ENCODE data around the gene SLAMF8.

SLAMF8 gene

GRCh38 chr1:159821171-159821867, 5.4 kb upstream of the SLAMF8 start:
- DNase-seq: peak; percentile 84

- DNase-seq: peak; percentile 98
These were observed 3.3 kb upstream of the SLAMF8 start for GRCh38 chr1:159823406-159823805.

- no peak for DNase-seq
These were observed 1.1 kb upstream of the SLAMF8 start for GRCh38 chr1:159825564-159825963.

GRCh38 chr1:159827102-159827490, 423 bp downstream of the SLAMF8 start:
- DNase-seq: no peak

GRCh38 chr1:159827549-159827948, 876 bp downstream of the SLAMF8 start:
- DNase-seq: no peak

- DNase-seq: no peak
These were observed 1.5 kb downstream of the SLAMF8 start for GRCh38 chr1:159828176-159828575.

GRCh38 chr1:159828581-159829272, 2.1 kb downstream of the SLAMF8 start:
- DNase-seq: no peak

GRCh38 chr1:159829273-159829634, 2.6 kb downstream of the SLAMF8 start:
- peak; percentile 74 for DNase-seq

- DNase-seq: no peak
These were observed 3.3 kb downstream of the SLAMF8 start for GRCh38 chr1:159829822-159830465.

- no peak for DNase-seq
These were observed 4.0 kb downstream of the SLAMF8 start for GRCh38 chr1:159830722-159831121.

GRCh38 chr1:159831412-159832141, 4.9 kb downstream of the SLAMF8 start:
- peak; percentile 72 for DNase-seq

GRCh38 chr1:159832309-159832708, 5.6 kb downstream of the SLAMF8 start:
- no peak for DNase-seq

GRCh38 chr1:159835356-159835755, 8.7 kb downstream of the SLAMF8 start:
- no peak for DNase-seq

- DNase-seq: no peak
These were observed 9.3 kb downstream of the SLAMF8 start for GRCh38 chr1:159835862-159836525.

- no peak for DNase-seq
These were observed 12.0 kb downstream of the SLAMF8 start for GRCh38 chr1:159838715-159839114.

GRCh38 chr1:159839116-159839849, 12.6 kb downstream of the SLAMF8 start:
- no peak for DNase-seq

GRCh38 chr1:159841749-159842148, 15.1 kb downstream of the SLAMF8 start:
- no peak for DNase-seq

- no peak for DNase-seq
These were observed 16.8 kb downstream of the SLAMF8 start for GRCh38 chr1:159843459-159843858.

- DNase-seq: no peak
These were observed 19.3 kb downstream of the SLAMF8 start for GRCh38 chr1:159845751-159846629.

- no peak for DNase-seq
These were observed 20.6 kb downstream of the SLAMF8 start for GRCh38 chr1:159847231-159847630.

- no peak for DNase-seq
These were observed 21.7 kb downstream of the SLAMF8 start for GRCh38 chr1:159848326-159848725.

All from NCI-H82 (cell line).